Neural crest cell (in vitro differentiated cells): ENCODE measurements around the gene TUBA1B. TPM values are rescaled to one million over a fixed set of nuclear protein-coding genes. Genes with fewer than 3 reads are reported as not detected.
"Not testable (repeated sequence)": the region's sequence is repeated elsewhere in the genome, so short reads cannot be mapped to it uniquely, and the experiment has no call there.

Experiments
- DNase-seq: peaks from one replicate; pipeline ENCODE4 v3.0.0; 2021; ENCODE audit warnings: low read depth, mixed read lengths, low spot score
- H3K27ac Mint-ChIP-seq: one replicate; pipeline ENCODE4 v1.8.0; 2021; ENCODE audit warnings: mild to moderate bottlenecking, mixed read lengths; ENCODE audit not compliant: unreplicated experiment
- H3K27me3 Mint-ChIP-seq: 2 replicates; pipeline ENCODE4 v1.8.0; 2021; ENCODE audit warnings: low read depth, mild to moderate bottlenecking, mixed read lengths
- H3K36me3 Mint-ChIP-seq: 2 replicates; pipeline ENCODE4 v1.8.0; 2021; ENCODE audit warnings: low read depth, mild to moderate bottlenecking, mixed read lengths
- H3K4me1 Mint-ChIP-seq: 2 replicates; pipeline ENCODE4 v1.8.0; 2021; ENCODE audit warnings: mixed read lengths
- H3K4me3 Mint-ChIP-seq: one replicate; pipeline ENCODE4 v1.8.0; 2021; ENCODE audit warnings: mild to moderate bottlenecking, mixed read lengths
- H3K9me3 Mint-ChIP-seq: 2 replicates; pipeline ENCODE4 v1.8.0; 2021; ENCODE audit warnings: mixed read lengths
- long read RNA-seq: library from polyadenylated mRNA; unstranded; transcript quantifications from one replicate; pipeline ENCODE4 v2.0.0, GENCODE V29; 2020
- total RNA-seq: library from RNA; stranded (reverse); gene quantifications from 2 replicates; pipeline ENCODE4 v1.2.1, GENCODE V29; 2021
- TF ChIP-seq, protein P1 (sequence below): fragments of 200-600 bp; sonication (generic); conservative IDR thresholded peaks from 2 replicates; pipeline ENCODE4 v1.5.0; 2021; ENCODE audit warnings: antibody characterized with exemption, mild to moderate bottlenecking

TUBA1B gene
- total RNA-seq: 3,094 and 3,153 TPM in 2 replicates
- long read RNA-seq, transcript TUBA1B-202 (4 exons, 1,627 nt): major isoform, 11,057 of 11,520 reads
- long read RNA-seq, transcript TUBA1B-201 (3 exons, 3,198 nt): minor isoform, 243 of 11,520 reads
- long read RNA-seq, partial matches to known transcripts: 31 of 11,520 reads
- long read RNA-seq, other reads (novel, unspliced or antisense): 187 of 11,520 reads

DNA sequence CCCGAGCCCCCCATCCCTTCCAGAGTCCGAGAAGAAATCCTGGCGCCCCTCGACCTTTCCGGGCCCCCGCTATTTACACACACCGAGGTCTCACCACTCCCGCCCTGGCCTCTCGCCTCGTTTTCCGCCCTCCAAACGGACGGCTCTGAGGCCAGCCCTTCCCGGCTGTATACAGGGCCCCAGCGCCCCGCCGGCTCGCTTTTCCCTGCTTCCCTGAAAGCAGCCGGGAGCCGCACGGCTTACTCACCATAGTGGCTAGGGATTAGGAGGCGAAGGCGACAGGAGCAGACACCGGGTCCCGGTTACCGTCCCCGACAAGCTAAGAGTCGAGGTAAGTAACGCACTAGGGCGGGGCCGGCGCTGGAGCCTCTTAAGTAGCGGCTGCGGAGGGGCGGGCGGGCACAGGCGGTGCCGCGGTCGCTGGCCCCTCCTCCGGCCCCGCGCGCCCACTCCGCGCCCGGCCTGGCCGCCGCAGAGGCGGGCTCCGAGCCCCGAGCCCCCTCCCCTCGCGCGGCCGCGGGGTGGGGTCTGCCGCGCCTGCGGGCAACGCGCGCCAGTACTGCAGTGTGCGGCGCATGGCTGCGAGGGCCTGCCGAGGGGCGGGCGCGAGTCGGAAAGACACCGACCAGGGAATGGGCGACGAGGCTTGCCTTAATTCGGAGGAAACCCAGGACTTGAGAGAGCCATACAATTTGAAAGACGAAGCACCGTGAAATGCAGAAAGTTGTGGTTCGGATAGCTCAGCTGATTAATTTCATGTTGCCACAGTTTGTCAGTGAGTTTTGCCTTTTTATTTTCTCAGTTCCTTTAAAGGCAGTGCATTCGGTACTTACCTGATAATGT, at the start of gene TUBA1B:
Gene TUBA1B (minus strand): TSS at position 345 of the 843 bp plus-strand sequence. CDS start 95 bp downstream, at position 250.
- DNase-seq: peak; percentile 91
- peaks cover 22% of the 10 kb centered on the region for H3K27me3 Mint-ChIP-seq
- H3K27ac Mint-ChIP-seq: peak within 1 kb of the TSS; percentile 99
- peaks cover 57% of the 10 kb centered on the region for H3K4me1 Mint-ChIP-seq
- TF ChIP-seq, protein P1, sequence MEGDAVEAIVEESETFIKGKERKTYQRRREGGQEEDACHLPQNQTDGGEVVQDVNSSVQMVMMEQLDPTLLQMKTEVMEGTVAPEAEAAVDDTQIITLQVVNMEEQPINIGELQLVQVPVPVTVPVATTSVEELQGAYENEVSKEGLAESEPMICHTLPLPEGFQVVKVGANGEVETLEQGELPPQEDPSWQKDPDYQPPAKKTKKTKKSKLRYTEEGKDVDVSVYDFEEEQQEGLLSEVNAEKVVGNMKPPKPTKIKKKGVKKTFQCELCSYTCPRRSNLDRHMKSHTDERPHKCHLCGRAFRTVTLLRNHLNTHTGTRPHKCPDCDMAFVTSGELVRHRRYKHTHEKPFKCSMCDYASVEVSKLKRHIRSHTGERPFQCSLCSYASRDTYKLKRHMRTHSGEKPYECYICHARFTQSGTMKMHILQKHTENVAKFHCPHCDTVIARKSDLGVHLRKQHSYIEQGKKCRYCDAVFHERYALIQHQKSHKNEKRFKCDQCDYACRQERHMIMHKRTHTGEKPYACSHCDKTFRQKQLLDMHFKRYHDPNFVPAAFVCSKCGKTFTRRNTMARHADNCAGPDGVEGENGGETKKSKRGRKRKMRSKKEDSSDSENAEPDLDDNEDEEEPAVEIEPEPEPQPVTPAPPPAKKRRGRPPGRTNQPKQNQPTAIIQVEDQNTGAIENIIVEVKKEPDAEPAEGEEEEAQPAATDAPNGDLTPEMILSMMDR: no peak
- peak within 1 kb of the TSS; percentile 100 for H3K4me3 Mint-ChIP-seq
- H3K9me3 Mint-ChIP-seq: peaks cover 4% of the 10 kb centered on the region
- peaks cover 40% of the 10 kb centered on the region for H3K36me3 Mint-ChIP-seq

DNA sequence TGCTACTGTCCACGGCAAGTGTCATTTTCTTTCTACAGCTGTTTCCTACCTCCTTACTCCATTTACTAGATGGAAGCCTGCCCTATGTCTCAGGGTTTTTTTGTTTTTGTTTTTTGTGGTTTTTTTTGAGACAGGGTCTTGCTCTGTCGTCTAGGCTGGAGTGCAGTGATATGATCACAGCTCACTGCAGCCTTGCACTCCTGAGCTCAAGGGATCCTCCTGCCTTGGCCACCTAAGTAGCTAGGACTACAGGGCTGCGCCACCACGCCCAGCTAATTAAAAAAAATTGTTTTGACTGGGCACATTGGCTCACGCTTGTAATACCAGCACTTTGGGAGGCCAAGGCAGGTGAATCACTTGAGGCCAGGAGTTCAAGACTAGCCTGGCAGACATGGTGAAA, 43.0 kb upstream of the TUBA1B start:
- H3K36me3 Mint-ChIP-seq: no peaks in the 10 kb centered on the region
- TF ChIP-seq, protein P1: no peak
- peaks cover 4% of the 10 kb centered on the region for H3K9me3 Mint-ChIP-seq
- H3K27ac Mint-ChIP-seq: no peak overlapping the region
- DNase-seq: no peak
- no peaks in the 10 kb centered on the region for H3K27me3 Mint-ChIP-seq
- H3K4me3 Mint-ChIP-seq: no peak overlapping the region
- no peaks in the 10 kb centered on the region for H3K4me1 Mint-ChIP-seq

DNA sequence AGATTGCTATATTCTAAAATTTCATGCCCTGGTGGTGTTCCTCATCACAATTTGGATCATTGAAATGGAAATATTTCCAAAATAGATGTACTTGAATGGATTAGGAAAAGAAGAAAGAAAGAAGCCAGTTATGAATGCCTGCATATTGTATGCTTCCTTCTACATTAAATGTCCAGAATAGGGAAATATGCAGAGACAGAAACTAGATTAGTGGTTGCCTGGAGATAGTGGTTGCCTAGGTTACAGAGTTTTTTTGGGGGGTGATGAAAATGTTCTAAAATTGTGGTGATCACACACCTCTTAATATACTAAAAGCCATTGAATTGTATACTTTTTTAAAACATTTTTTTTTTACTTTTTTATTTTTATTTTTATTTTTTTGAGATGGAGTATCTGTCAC, 39.7 kb upstream of the TUBA1B start:
- Mint-ChIP-seq H3K27ac (no peak overlapping the region), H3K9me3 (no peaks in the 10 kb centered on the region), H3K4me1 (no peaks in the 10 kb centered on the region), H3K27me3 (peaks cover 3% of the 10 kb centered on the region), H3K4me3 (no peak overlapping the region), H3K36me3 (no peaks in the 10 kb centered on the region)
- TF ChIP-seq, protein P1: no peak
- DNase-seq: no peak

DNA sequence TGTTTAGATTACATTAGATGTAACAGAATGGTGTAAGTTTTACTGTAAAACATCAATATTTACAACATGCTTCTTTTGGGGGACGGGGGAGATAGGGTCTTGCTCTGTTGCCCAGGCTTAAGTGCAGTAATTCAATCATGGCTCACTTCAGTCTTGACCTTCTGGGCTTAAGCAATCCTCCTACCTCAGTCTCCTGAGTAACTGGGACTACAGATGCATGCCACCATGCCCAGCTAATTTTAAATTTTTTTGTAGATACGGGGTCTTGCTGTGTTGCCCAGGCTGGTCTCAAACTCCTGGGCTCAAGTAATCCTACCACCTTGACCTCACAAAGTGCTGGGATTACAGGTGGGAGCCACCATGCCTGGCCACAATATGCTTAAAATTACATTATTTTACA, 33.9 kb upstream of the TUBA1B start:
- no peak overlapping the region for H3K4me3 Mint-ChIP-seq
- H3K36me3 Mint-ChIP-seq: no peaks in the 10 kb centered on the region
- peaks cover 3% of the 10 kb centered on the region for H3K27me3 Mint-ChIP-seq
- H3K27ac Mint-ChIP-seq: no peak overlapping the region
- DNase-seq: no peak
- TF ChIP-seq, protein P1: no peak
- no peaks in the 10 kb centered on the region for H3K4me1 Mint-ChIP-seq
- H3K9me3 Mint-ChIP-seq: no peaks in the 10 kb centered on the region

DNA sequence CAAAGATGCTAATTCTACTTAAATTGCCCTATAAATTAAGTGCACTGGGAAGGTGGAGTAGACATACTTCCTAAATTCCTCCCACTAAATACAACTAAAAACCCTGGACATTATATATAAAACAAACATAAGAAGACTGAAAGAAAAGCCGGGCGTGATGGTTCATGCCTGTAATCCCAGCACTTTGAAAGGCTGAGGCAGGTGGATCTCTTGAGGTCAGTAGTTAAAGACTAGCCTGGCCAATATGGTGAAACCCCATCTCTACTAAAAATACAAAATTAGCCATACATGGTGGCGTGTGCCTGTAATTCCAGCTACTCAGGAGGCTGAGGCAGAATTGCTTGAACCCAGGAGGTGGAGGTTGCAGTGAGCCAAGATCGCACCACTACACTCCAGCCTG, 30.7 kb upstream of the TUBA1B start:
- DNase-seq, H3K27ac Mint-ChIP-seq, H3K9me3 Mint-ChIP-seq, H3K36me3 Mint-ChIP-seq, H3K4me1 Mint-ChIP-seq, H3K27me3 Mint-ChIP-seq, H3K4me3 Mint-ChIP-seq: not testable (repeated sequence)
